ENCODE results near the gene SNAPC5. TPM values are rescaled to one million over a fixed set of nuclear protein-coding genes. Genes with fewer than 3 reads are reported as not detected.

Gene SNAPC5
- total and polyA plus RNA-seq, 2 experiments from 2014 or later: 21.2 to 43.2 TPM

- Mint-ChIP-seq H3K9me3 (no peaks in the 10 kb centered on the region), H3K36me3 (ENCODE audit: low read depth) (peaks cover 47% of the 10 kb centered on the region), H3K4me1 (no peaks in the 10 kb centered on the region), H3K4me3 (no peak overlapping the region), H3K27ac (no peak overlapping the region), H3K27me3 (ENCODE audit: insufficient read depth, low read depth, poor library complexity) (no peaks in the 10 kb centered on the region)
- H3K79me2 ChIP-seq (replicated peaks; ENCODE audit: insufficient read depth): no peaks in the 10 kb centered on the region
- no peak for ATAC-seq
- no peaks in the 10 kb centered on the region for H3K4me1 ChIP-seq (ENCODE audit: insufficient read depth)
- H4K20me1 ChIP-seq (replicated peaks; ENCODE audit: insufficient read depth): 0 out of 2 replicates have a peak, but pooled peaks cover 3% of the 10 kb centered on the region
- no peaks in the 10 kb centered on the region for H3F3A ChIP-seq (replicated peaks; ENCODE audit: low read depth)
- no peak overlapping the region for H2AFZ ChIP-seq
- H3K9me2 ChIP-seq (ENCODE audit: insufficient read depth): no peaks in the 10 kb centered on the region
- TF ChIP-seq ZNF331 (CRISPR knock-in tag; IDR thresholded peaks at IDR 0.05; ENCODE audit: low read depth) (no peak), ZNF462 (CRISPR knock-in tag; IDR thresholded peaks at IDR 0.05) (no peak)
- H3K27me3 ChIP-seq (ENCODE audit: insufficient read depth): no peaks in the 10 kb centered on the region
- H3K4me3 ChIP-seq: no peak overlapping the region
- H3K27ac ChIP-seq (ENCODE audit: low read depth): no peak overlapping the region
- no peak for DNase-seq (ENCODE audit: low spot score)
- no peak overlapping the region for H3K4me2 ChIP-seq
- peaks cover 41% of the 10 kb centered on the region; the same call in 1 of the 2 replicates for H3K36me3 ChIP-seq (ENCODE audit: insufficient read depth)
These were observed 47.7 kb upstream of the SNAPC5 start for GRCh38 chr15:66545255-66545654.

- H3K27ac ChIP-seq (ENCODE audit: low read depth): no peak overlapping the region
- Mint-ChIP-seq H3K4me3 (no peak overlapping the region), H3K9me3 (no peaks in the 10 kb centered on the region), H3K36me3 (ENCODE audit: low read depth) (peaks cover 51% of the 10 kb centered on the region), H3K4me1 (no peaks in the 10 kb centered on the region), H3K27me3 (ENCODE audit: insufficient read depth, low read depth, poor library complexity) (no peaks in the 10 kb centered on the region), H3K27ac (no peak overlapping the region)
- no peak overlapping the region for H3K4me2 ChIP-seq
- H3K4me3 ChIP-seq: no peak overlapping the region
- no peaks in the 10 kb centered on the region for H3K4me1 ChIP-seq (ENCODE audit: insufficient read depth)
- H3K79me2 ChIP-seq (replicated peaks; ENCODE audit: insufficient read depth): no peaks in the 10 kb centered on the region
- peaks cover 47% of the 10 kb centered on the region for H3K36me3 ChIP-seq (ENCODE audit: insufficient read depth)
- ATAC-seq (no peak), DNase-seq (ENCODE audit: low spot score) (no peak)
- H4K20me1 ChIP-seq (replicated peaks; ENCODE audit: insufficient read depth): 0 out of 2 replicates have a peak, but pooled peaks cover 7% of the 10 kb centered on the region
- H3F3A ChIP-seq (replicated peaks; ENCODE audit: low read depth): 0 out of 2 replicates have a peak, but pooled peaks cover 2% of the 10 kb centered on the region
- H3K27me3 ChIP-seq (ENCODE audit: insufficient read depth): no peaks in the 10 kb centered on the region
- no peak overlapping the region for H2AFZ ChIP-seq
- H3K9me2 ChIP-seq (ENCODE audit: insufficient read depth): no peaks in the 10 kb centered on the region
- TF ChIP-seq ZNF462 (CRISPR knock-in tag; IDR thresholded peaks at IDR 0.05): no peak
These were observed 45.3 kb upstream of the SNAPC5 start for GRCh38 chr15:66542896-66543295.
